Peyer's patch (tissue), 4 donors: Measurements from ENCODE around the gene PCGF2. TPM values are rescaled to one million over a fixed set of nuclear protein-coding genes. Genes with fewer than 3 reads are reported as not detected.
"Not testable (repeated sequence)": the region's sequence is repeated elsewhere in the genome, so short reads cannot be mapped to it uniquely, and the experiment has no call there.

Experiments
- DNase-seq, 3 donors: peaks; one replicate each; pipeline ENCODE4 v3.0.0-alpha.2; 2017 to 2019
- H3K27ac ChIP-seq, 4 donors: fragments of 200-600 bp; sonication (generic); one replicate each; pipeline ENCODE4 v1.5.1; 2016 to 2019
- H3K27me3 ChIP-seq, 2 donors: fragments of 200-600 bp; sonication (generic); one replicate each; pipeline ENCODE4 v1.5.1; 2019
- H3K36me3 ChIP-seq, 3 donors: fragments of 200-600 bp; sonication (generic); one replicate each; pipeline ENCODE4 v1.5.1; 2016 to 2019
- H3K4me1 ChIP-seq, 4 donors: fragments of 200-600 bp; sonication (generic); one replicate each; pipeline ENCODE4 v1.5.1; 2016 to 2019
- H3K4me3 ChIP-seq, 4 donors: fragments of 200-600 bp; sonication (generic); 1 replicate in 3 of 4; 2 replicates in 1 of 4; pipeline ENCODE4 v1.5.1; 2016 to 2019; ENCODE audit warnings: mild to moderate bottlenecking in 1 of 4
- H3K9me3 ChIP-seq, 4 donors: fragments of 200-600 bp; sonication (generic); one replicate each; pipeline ENCODE4 v1.5.1; 2016 to 2019; ENCODE audit warnings: mild to moderate bottlenecking in 1 of 4
- POLR2A ChIP-seq, 2 donors: fragments of 450-650 bp; IDR thresholded peaks; one replicate each; pipeline ENCODE4 v1.5.1; 2017; ENCODE audit warnings: antibody characterized with exemption in 2 of 2, mild to moderate bottlenecking in 2 of 2, moderate library complexity in 2 of 2
- total RNA-seq, 4 donors: library from RNA; depleted of rRNA; stranded (reverse); fragments of >200 nt; gene quantifications; one replicate each; pipeline ENCODE4 v1.1.0, GENCODE V29; 2016
- TF ChIP-seq, protein P1 (sequence below), 6 experiments: fragments of 450-650 bp in 4 of 6; fragments of 200-600 bp in 2 of 6; sonication (generic) in 1 of 6; IDR thresholded peaks; one replicate each; pipeline ENCODE4 v1.5.1; 2017 to 2019; ENCODE audit warnings: antibody characterized with exemption in 6 of 6, mild to moderate bottlenecking in 3 of 6, moderate library complexity in 1 of 6

The PCGF2 gene
- total RNA-seq, 4 donors from 2014 or later: 8.3 to 41.9 (median 14.5) TPM

DNA sequence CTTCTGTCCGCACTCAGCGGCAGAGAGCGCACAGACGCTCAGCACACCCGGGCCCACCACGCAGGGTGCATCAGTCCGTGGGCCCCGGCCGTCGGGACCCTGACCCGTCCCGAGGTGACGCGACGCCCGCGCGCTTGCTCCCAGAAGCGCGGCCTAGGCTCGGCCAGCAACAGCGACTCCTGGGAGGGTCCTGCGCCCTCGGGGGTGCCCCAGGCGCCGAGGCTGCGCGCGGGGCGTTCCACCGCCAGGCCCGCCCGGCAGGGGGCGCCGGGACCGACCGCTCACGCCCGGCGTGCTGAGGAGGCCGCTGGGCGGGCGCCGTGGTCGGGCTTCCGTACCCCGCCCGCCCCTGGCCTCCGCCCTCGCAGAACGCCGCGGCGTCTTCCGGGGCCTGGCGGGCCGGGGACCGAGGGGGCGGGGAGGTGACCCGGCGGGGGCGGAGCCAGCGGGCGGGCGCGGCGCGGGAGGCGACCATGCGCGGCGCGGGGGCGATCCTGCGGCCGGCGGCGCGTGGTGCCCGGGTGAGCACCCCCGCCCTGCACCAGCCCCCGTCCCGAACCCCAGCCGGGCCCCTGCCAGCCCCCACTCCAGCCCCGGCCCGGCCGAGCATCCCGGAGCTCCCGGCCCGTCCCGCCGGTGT, 18.1 kb downstream of the PCGF2 start, which contains the start of gene CISD3:
CISD3 (plus strand) TSS at position 456 of the 640 bp plus-strand sequence; CDS start at position 474, 18 bp downstream.
- peaks cover 12 to 69% (median 30%) of the 10 kb centered on the region in 4 donors for H3K4me1 ChIP-seq
- H3K9me3 ChIP-seq: no peaks in the 10 kb centered on the region
- H3K36me3 ChIP-seq: no peaks in the 10 kb centered on the region
- H3K4me3 ChIP-seq: peak within 1 kb of the TSS; percentile 78 to 96 (median 86)
- peak in 1 of 2 donors; percentile 18 for TF ChIP-seq POLR2A (IDR thresholded peaks at IDR 0.05)
- TF ChIP-seq, protein P1, sequence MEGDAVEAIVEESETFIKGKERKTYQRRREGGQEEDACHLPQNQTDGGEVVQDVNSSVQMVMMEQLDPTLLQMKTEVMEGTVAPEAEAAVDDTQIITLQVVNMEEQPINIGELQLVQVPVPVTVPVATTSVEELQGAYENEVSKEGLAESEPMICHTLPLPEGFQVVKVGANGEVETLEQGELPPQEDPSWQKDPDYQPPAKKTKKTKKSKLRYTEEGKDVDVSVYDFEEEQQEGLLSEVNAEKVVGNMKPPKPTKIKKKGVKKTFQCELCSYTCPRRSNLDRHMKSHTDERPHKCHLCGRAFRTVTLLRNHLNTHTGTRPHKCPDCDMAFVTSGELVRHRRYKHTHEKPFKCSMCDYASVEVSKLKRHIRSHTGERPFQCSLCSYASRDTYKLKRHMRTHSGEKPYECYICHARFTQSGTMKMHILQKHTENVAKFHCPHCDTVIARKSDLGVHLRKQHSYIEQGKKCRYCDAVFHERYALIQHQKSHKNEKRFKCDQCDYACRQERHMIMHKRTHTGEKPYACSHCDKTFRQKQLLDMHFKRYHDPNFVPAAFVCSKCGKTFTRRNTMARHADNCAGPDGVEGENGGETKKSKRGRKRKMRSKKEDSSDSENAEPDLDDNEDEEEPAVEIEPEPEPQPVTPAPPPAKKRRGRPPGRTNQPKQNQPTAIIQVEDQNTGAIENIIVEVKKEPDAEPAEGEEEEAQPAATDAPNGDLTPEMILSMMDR (IDR thresholded peaks at IDR 0.05): peak; percentile 75 to 98 (median 94)
- H3K27me3 ChIP-seq: no peaks in the 10 kb centered on the region
- DNase-seq: peak; percentile 86 to 94 (median 94)
- peak within 1 kb of the TSS; percentile 91 to 99 (median 96) for H3K27ac ChIP-seq

DNA sequence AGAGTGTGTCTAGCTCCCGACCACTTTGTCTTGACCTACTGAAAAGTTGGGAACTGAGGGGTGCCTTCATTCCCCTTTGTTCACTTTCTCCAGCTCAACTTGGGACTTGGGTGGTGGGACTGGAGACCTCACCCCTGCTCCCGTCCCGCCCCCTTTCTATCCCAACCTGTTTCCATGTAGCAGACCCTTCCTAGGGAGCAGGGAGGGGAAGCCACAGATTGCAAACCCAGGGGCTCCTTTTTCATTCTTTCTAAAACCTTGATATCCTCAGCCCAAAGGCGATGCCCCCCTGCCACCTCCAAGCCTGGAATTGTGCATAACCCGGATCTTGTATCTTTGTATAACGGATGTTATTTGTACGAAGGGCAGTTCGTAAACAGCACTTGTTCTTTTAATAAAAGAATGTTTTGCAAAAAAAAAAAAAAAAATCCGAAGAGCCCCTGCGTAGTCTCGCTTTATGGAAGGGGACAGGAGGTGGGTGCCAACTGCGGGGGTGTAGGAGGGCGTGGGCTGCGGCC, 18.7 kb downstream of the PCGF2 start:
- TF ChIP-seq, protein P1 (IDR thresholded peaks at IDR 0.05): no peak
- no peak for TF ChIP-seq POLR2A (IDR thresholded peaks at IDR 0.05)
- H3K27me3 ChIP-seq: no peaks in the 10 kb centered on the region
- H3K4me3 ChIP-seq: peak overlapping the region; percentile 78 to 96 (median 86)
- no peak for DNase-seq
- no peaks in the 10 kb centered on the region for H3K36me3 ChIP-seq
- H3K9me3 ChIP-seq: no peaks in the 10 kb centered on the region
- peak overlapping the region; percentile 76 to 99 (median 94) for H3K27ac ChIP-seq
- peaks cover 12 to 69% (median 29%) of the 10 kb centered on the region in 4 donors for H3K4me1 ChIP-seq

DNA sequence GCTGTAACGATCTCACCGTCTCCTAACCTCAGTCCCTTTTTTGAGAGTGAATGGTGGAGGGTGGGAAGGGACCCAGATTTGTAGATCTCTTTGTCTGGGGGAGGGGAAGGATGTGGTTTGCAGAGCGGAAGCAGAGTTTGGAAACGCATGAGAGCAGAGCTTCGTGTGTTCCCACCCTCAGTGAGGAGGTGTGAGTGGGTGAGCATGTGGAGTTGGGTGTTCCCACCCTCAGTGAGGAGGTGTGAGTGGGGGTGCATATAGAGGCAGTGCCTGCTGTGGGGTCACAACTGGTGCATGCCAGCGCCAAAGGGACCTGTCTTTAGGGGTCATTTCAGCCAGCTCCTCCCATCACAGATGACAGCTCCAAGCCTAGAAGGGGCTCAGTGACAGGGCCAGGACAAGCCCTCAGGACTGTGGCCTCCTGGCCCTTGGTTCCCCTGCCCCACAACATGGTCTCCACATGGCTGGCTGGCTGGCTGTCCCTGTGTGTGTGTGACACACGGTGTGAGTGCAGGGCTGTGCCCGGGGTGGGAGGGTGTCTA, 19.8 kb downstream of the PCGF2 start:
- no peaks in the 10 kb centered on the region for H3K9me3 ChIP-seq
- TF ChIP-seq, protein P1 (IDR thresholded peaks at IDR 0.05): no peak
- TF ChIP-seq POLR2A (IDR thresholded peaks at IDR 0.05): no peak
- H3K36me3 ChIP-seq: no peaks in the 10 kb centered on the region
- peaks cover 7 to 64% (median 29%) of the 10 kb centered on the region in 4 donors for H3K4me1 ChIP-seq
- peak in 2 of 3 donors; percentile 88 to 89 for DNase-seq
- no peak overlapping the region for H3K4me3 ChIP-seq
- H3K27ac ChIP-seq: peak overlapping the region; percentile 25 to 99 (median 62)
- no peaks in the 10 kb centered on the region for H3K27me3 ChIP-seq

DNA sequence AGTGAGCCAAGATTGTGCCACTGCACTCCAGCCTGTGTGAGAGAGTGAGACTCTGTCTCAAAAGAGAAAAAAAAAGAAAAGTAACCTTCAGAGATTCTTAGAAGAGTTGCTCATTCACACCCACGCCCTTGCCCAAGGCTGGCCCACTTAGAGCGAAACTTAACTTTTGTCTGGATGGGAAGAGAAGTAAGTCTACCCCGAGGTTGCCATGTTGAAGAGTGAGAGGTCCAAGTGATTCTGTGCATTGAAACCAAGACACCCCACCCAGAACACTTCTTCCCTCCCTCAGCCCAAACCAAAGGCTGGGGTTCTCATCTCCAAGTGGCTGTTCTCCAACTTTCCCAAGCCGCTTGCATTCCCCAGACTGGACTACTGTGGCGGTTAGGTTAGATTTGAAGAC, 20.4 kb downstream of the PCGF2 start:
- Histone ChIP-seq H3K9me3 (no peaks in the 10 kb centered on the region), H3K36me3 (peaks cover 0 to 2% (median 0%) of the 10 kb centered on the region in 3 donors), H3K27ac (peak overlapping the region in 2 of 4 donors; percentile 91 to 99), H3K4me1 (peaks cover 5 to 60% (median 29%) of the 10 kb centered on the region in 4 donors), H3K27me3 (no peaks in the 10 kb centered on the region), H3K4me3 (no peak overlapping the region)
- no peak for DNase-seq
- TF ChIP-seq POLR2A (IDR thresholded peaks at IDR 0.05): no peak
- TF ChIP-seq, protein P1 (IDR thresholded peaks at IDR 0.05): no peak

DNA sequence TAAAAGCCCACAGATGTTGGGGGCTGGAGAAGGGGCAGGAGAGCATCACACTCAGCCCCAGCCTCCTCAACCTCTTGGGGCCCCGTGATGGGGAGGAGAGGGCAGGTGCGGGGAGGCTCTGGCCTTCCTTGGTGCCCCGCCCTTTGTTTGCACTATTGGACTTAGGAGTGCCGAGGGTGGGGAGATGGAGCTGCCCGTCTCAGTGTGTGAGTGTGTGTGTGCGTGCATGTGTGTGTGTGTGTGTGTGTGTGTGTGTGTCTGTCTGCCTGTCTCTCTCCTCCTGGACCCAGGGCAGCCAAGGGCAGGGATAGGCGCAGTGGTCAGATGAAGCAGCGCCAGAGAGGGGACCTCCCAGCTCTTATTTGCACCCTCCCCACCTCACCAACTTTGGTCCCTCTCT, 22.0 kb downstream of the PCGF2 start:
- H3K4me3 ChIP-seq, H3K9me3 ChIP-seq, H3K27me3 ChIP-seq: not testable (repeated sequence)
- H3K36me3 ChIP-seq: peaks cover 0 to 18% (median 0%) of the 10 kb centered on the region in 3 donors
- peak overlapping the region in 3 of 4 donors; percentile 28 to 76 (median 34) for H3K27ac ChIP-seq
- peaks cover 3 to 44% (median 26%) of the 10 kb centered on the region in 4 donors for H3K4me1 ChIP-seq
- peak in 2 of 3 donors; percentile 81 to 86 for DNase-seq

GRCh38 chr17:38725066-38725465, 23.1 kb downstream of the PCGF2 start:
- Histone ChIP-seq H3K4me1 (peaks cover 3 to 42% (median 20%) of the 10 kb centered on the region in 4 donors), H3K36me3 (peaks cover 0 to 28% (median 0%) of the 10 kb centered on the region in 3 donors), H3K27me3 (no peaks in the 10 kb centered on the region), H3K27ac (peak overlapping the region in 2 of 4 donors; percentile 16 to 76), H3K4me3 (no peak overlapping the region), H3K9me3 (no peaks in the 10 kb centered on the region)
- TF ChIP-seq, protein P1 (IDR thresholded peaks at IDR 0.05): no peak
- DNase-seq: no peak
